AG09319 (cell line): ENCODE measurements around the gene SLC38A10.

Experiments
- DNase-seq: peaks from one replicate; pipeline ENCODE4 v3.0.0-alpha.2; 2010; ENCODE audit warnings: low read depth; ENCODE audit errors: extremely low read depth
- TF ChIP-seq, protein P1 (sequence below): IDR thresholded peaks from 2 replicates; pipeline ENCODE4 v1.5.1; 2011; ENCODE audit warnings: low read depth, mild to moderate bottlenecking, inconsistent platforms, low read length, moderate library complexity

SLC38A10 gene

GRCh38 chr17:81238815-81239713 is 56.0 kb downstream of the SLC38A10 start, which contains the start of the genes NDUFAF8 and TEPSIN:
NDUFAF8 (plus strand) TSS chr17:81239318; CDS start chr17:81239364, 46 bp downstream.
TEPSIN (minus strand) TSS chr17:81239055; CDS start chr17:81239033, 22 bp downstream.
- DNase-seq, result peak; percentile 99
- TF ChIP-seq, protein P1, sequence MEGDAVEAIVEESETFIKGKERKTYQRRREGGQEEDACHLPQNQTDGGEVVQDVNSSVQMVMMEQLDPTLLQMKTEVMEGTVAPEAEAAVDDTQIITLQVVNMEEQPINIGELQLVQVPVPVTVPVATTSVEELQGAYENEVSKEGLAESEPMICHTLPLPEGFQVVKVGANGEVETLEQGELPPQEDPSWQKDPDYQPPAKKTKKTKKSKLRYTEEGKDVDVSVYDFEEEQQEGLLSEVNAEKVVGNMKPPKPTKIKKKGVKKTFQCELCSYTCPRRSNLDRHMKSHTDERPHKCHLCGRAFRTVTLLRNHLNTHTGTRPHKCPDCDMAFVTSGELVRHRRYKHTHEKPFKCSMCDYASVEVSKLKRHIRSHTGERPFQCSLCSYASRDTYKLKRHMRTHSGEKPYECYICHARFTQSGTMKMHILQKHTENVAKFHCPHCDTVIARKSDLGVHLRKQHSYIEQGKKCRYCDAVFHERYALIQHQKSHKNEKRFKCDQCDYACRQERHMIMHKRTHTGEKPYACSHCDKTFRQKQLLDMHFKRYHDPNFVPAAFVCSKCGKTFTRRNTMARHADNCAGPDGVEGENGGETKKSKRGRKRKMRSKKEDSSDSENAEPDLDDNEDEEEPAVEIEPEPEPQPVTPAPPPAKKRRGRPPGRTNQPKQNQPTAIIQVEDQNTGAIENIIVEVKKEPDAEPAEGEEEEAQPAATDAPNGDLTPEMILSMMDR, result no peak

DNA sequence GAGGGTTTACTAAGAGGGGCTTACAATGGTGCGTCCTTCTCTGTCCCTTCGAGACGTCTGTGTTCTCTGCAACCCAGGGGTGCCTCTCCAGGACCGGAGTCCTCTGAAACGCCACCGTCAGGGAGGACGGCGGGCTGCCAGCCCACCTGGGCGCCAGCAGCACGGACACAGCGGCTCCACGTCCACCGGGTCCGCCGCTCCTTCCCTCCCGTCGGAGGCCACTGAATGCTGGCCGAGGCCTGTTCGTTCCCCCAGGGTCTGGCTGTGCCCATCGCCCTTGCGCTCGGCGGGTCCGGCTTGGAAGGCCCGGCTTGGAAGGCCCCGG is 56.7 kb downstream of the SLC38A10 start:
- no peak for DNase-seq

GRCh38 chr17:81237591-81238489 is 57.3 kb downstream of the SLC38A10 start:
- DNase-seq, result no peak

More for the DNA sequence above, 56.7 kb downstream of the SLC38A10 start:
- TF ChIP-seq, protein P1, result no peak

DNA sequence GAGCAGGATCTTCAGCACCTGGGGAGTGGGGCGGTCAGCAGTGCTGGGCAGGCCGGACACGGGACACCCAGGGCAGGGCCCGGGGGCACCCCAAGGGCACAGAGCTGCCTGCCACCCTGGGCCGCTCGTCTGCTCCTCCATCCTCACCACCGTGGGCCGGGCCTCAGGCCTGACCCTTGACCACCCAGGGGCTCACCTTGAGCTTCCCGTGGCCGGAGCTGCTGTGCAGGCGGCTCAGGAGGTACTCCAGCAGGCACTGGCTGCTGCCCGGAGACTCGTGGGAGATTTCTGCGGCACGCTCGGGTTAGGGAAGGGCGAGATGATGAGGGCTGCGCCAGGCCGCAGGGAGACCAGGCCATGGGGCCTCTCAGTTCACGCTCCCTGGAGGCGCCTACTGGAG is 58.3 kb downstream of the SLC38A10 start:
- TF ChIP-seq, protein P1, result no peak
- DNase-seq, result no peak

More at GRCh38 chr17:81237591-81238489, 57.3 kb downstream of the SLC38A10 start:
- TF ChIP-seq, protein P1, result no peak

DNA sequence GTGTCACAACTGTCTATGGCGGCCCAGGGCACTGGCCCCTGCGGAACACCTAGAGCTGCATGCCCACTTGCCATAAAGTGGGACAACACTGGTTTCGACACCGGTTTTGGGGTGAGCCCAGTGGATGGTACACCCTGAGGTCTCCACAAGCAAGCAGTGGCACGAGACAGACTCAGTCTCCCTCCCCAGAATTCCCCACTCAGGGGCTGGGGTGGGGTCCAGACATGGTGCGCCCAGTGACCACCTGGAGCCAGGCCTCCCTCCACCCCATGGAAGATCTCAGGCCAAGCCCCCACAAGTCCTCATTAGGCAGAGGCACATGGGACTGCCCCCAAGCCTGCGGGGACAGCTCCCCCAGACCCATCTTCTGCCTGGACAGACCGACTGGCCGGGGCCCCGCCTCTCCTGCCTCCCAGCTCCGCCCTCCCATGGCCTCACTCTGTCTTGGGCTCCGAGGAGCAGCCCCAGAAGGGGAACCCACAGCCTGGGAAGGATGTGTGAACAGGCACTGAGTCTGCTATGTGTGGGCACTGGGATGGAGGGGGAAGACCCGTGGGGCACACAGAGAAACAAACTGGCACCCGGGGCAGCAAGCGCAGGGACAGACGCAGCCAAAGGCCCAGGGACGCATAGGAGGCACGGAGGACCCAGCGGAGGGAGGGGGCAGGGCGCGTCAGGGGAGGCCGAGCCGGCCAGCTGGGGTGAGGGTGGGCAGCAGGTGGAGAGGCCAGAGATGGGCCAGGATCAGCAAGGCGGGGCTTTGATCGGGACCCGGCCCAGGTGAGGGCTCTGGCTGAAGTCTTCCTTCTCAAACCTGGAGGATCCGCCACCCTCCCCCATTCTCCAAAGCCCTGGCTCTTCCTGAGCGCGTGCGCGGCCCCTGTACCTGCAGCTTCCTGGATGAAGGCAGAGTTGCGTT is 59.0 kb downstream of the SLC38A10 start:
- TF ChIP-seq, protein P1, result no peak
- DNase-seq, result no peak

GRCh38 chr17:81234940-81235821 is 59.9 kb downstream of the SLC38A10 start:
- TF ChIP-seq, protein P1, result no peak
- no peak for DNase-seq
